WERI-Rb-1 (cell line): ENCODE data around the gene SLC26A9.

Source experiments
- DNase-seq: peaks from one replicate; pipeline ENCODE4 v3.0.0-alpha.2; 2020
- H3K27ac ChIP-seq: fragments of 250-450 bp; sonication (Bioruptor Pico); 2 replicates; pipeline ENCODE4 v1.5.1; 2020; ENCODE audit warnings: mild to moderate bottlenecking, moderate library complexity
- H3K27me3 ChIP-seq: fragments of 250-450 bp; sonication (Bioruptor Pico); 2 replicates; pipeline ENCODE4 v1.5.1; 2021; ENCODE audit warnings: mild to moderate bottlenecking, low read depth, moderate library complexity; ENCODE audit not compliant: insufficient read depth, severe bottlenecking
- H3K36me3 ChIP-seq: fragments of 250-450 bp; sonication (Bioruptor Pico); 2 replicates; pipeline ENCODE4 v1.5.1; 2020; ENCODE audit warnings: mild to moderate bottlenecking, moderate library complexity
- H3K4me3 ChIP-seq: 2 replicates; pipeline ENCODE4 v1.5.1; 2011; ENCODE audit warnings: low read depth, mild to moderate bottlenecking, control low read depth, low read length
- H3K9me3 ChIP-seq: fragments of 250-450 bp; sonication (Bioruptor Pico); 2 replicates; pipeline ENCODE4 v1.5.1; 2021; ENCODE audit warnings: mild to moderate bottlenecking, moderate library complexity; ENCODE audit not compliant: severe bottlenecking
- CTCF ChIP-seq: IDR thresholded peaks from 2 replicates; pipeline ENCODE4 v1.5.1; 2011; ENCODE audit warnings: low read depth, mild to moderate bottlenecking, control low read depth, inconsistent platforms, low read length

Gene SLC26A9

GRCh38 chr1:205944525-205944924 is 1.3 kb upstream of the SLC26A9 start:
- no peaks in the 10 kb centered on the region for H3K36me3 ChIP-seq
- no peak for DNase-seq
- H3K27me3 ChIP-seq = no peaks in the 10 kb centered on the region

GRCh38 chr1:205942631-205943159 is 561 bp downstream of the SLC26A9 start:
- DNase-seq = no peak
- H3K9me3 ChIP-seq = no peaks in the 10 kb centered on the region
- H3K27me3 ChIP-seq = peaks cover 2% of the 10 kb centered on the region
- no peak for TF ChIP-seq CTCF
- no peak overlapping the region for H3K4me3 ChIP-seq
- H3K36me3 ChIP-seq = no peaks in the 10 kb centered on the region
- H3K27ac ChIP-seq = no peak overlapping the region

More at GRCh38 chr1:205944525-205944924, 1.3 kb upstream of the SLC26A9 start:
- H3K27ac ChIP-seq = no peak overlapping the region
- no peaks in the 10 kb centered on the region for H3K9me3 ChIP-seq
- no peak for TF ChIP-seq CTCF
- H3K4me3 ChIP-seq = no peak overlapping the region

GRCh38 chr1:205940710-205941109 is 2.5 kb downstream of the SLC26A9 start:
- no peak for TF ChIP-seq CTCF
- DNase-seq = no peak
- Histone ChIP-seq H3K27ac (no peak overlapping the region), H3K9me3 (no peaks in the 10 kb centered on the region), H3K4me3 (no peak overlapping the region), H3K36me3 (no peaks in the 10 kb centered on the region), H3K27me3 (peaks cover 2% of the 10 kb centered on the region)

GRCh38 chr1:205939690-205940330 is 3.4 kb downstream of the SLC26A9 start:
- Histone ChIP-seq H3K9me3 (no peaks in the 10 kb centered on the region), H3K36me3 (no peaks in the 10 kb centered on the region), H3K27me3 (peaks cover 2% of the 10 kb centered on the region), H3K27ac (no peak overlapping the region), H3K4me3 (no peak overlapping the region)
- TF ChIP-seq CTCF = peak; percentile 54
- DNase-seq = peak; percentile 87

- TF ChIP-seq CTCF = no peak
- Histone ChIP-seq H3K4me3 (no peak overlapping the region), H3K27ac (no peak overlapping the region)
Measured at GRCh38 chr1:205938682-205939081, 4.6 kb downstream of the SLC26A9 start.

More at GRCh38 chr1:205938682-205939081, 4.6 kb downstream of the SLC26A9 start:
- DNase-seq = no peak
- H3K36me3 ChIP-seq = no peaks in the 10 kb centered on the region
- H3K27me3 ChIP-seq = peaks cover 2% of the 10 kb centered on the region
- no peaks in the 10 kb centered on the region for H3K9me3 ChIP-seq
